ENCODE measurements around the gene HORMAD2.
"Not testable (repeated sequence)": the region's sequence is repeated elsewhere in the genome, so short reads cannot be mapped to it uniquely, and the experiment has no call there.

- not testable (repeated sequence) for TF ChIP-seq POLR2AphosphoS5 (IDR thresholded peaks at IDR 0.05)
- TF ChIP-seq, protein P1, sequence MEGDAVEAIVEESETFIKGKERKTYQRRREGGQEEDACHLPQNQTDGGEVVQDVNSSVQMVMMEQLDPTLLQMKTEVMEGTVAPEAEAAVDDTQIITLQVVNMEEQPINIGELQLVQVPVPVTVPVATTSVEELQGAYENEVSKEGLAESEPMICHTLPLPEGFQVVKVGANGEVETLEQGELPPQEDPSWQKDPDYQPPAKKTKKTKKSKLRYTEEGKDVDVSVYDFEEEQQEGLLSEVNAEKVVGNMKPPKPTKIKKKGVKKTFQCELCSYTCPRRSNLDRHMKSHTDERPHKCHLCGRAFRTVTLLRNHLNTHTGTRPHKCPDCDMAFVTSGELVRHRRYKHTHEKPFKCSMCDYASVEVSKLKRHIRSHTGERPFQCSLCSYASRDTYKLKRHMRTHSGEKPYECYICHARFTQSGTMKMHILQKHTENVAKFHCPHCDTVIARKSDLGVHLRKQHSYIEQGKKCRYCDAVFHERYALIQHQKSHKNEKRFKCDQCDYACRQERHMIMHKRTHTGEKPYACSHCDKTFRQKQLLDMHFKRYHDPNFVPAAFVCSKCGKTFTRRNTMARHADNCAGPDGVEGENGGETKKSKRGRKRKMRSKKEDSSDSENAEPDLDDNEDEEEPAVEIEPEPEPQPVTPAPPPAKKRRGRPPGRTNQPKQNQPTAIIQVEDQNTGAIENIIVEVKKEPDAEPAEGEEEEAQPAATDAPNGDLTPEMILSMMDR (IDR thresholded peaks at IDR 0.05): not testable (repeated sequence)
Observed at GRCh38 chr22:30059346-30060020, 20.8 kb upstream of the HORMAD2 start.
